ENCODE data around the gene GANC. TPM values are rescaled to one million over a fixed set of nuclear protein-coding genes. Genes with fewer than 3 reads are reported as not detected.

Gene GANC
- total and polyA plus RNA-seq, 2 experiments from 2014 or later = 7.4 to 12.6 TPM

- peaks cover 19% of the 10 kb centered on the region; the same call in 2 of the 3 replicates for H3K4me1 Mint-ChIP-seq
- H3K9me3 Mint-ChIP-seq = no peaks in the 10 kb centered on the region
- H3K4me3 Mint-ChIP-seq = no peak overlapping the region
- ATAC-seq = no peak
- no peak for DNase-seq (ENCODE audit: low spot score)
- Histone ChIP-seq H3K4me2 (no peak overlapping the region), H4K20me1 (replicated peaks; ENCODE audit: insufficient read depth) (peaks cover 5% of the 10 kb centered on the region; the same call in 1 of the 2 replicates), H3K79me2 (replicated peaks; ENCODE audit: insufficient read depth) (peaks cover 60% of the 10 kb centered on the region), H3K27ac (ENCODE audit: low read depth) (no peak overlapping the region), H3K4me3 (no peak overlapping the region), H3K27me3 (ENCODE audit: insufficient read depth) (no peaks in the 10 kb centered on the region), H2AFZ (no peak overlapping the region), H3K4me1 (ENCODE audit: insufficient read depth) (peaks cover 19% of the 10 kb centered on the region; the same call in 1 of the 2 replicates), H3K36me3 (ENCODE audit: insufficient read depth) (peaks cover 22% of the 10 kb centered on the region; the same call in 1 of the 2 replicates), H3F3A (replicated peaks; ENCODE audit: low read depth) (no peaks in the 10 kb centered on the region), H3K9me2 (ENCODE audit: insufficient read depth) (no peaks in the 10 kb centered on the region)
- H3K27me3 Mint-ChIP-seq (ENCODE audit: insufficient read depth, low read depth, poor library complexity) = peaks cover 2% of the 10 kb centered on the region
- H3K36me3 Mint-ChIP-seq (ENCODE audit: low read depth) = peaks cover 28% of the 10 kb centered on the region
- no peak overlapping the region for H3K27ac Mint-ChIP-seq
- TF ChIP-seq NANOG (IDR thresholded peaks at IDR 0.05; ENCODE audit: borderline replicate concordance) (no peak), ZNF462 (CRISPR knock-in tag; IDR thresholded peaks at IDR 0.05) (no peak), ETS1 (IDR thresholded peaks at IDR 0.05) (no peak), ZNF114 (CRISPR knock-in tag; IDR thresholded peaks at IDR 0.05) (no peak), ZNF331 (CRISPR knock-in tag; IDR thresholded peaks at IDR 0.05; ENCODE audit: low read depth) (no peak), CREB1 (CRISPR knock-in tag; IDR thresholded peaks at IDR 0.05; ENCODE audit: low read depth) (no peak), JUNB (IDR thresholded peaks at IDR 0.05; ENCODE audit: unreplicated experiment) (no peak), STAT1 (IDR thresholded peaks at IDR 0.05; ENCODE audit: unreplicated experiment) (no peak), CTCF (conservative IDR thresholded peaks at IDR 0.05; ENCODE audit: low read depth in 2 of 2) (no peak), POLR2AphosphoS5 (IDR thresholded peaks at IDR 0.05; ENCODE audit: low read depth) (no peak), REST (IDR thresholded peaks at IDR 0.05; ENCODE audit: unreplicated experiment) (no peak), EZH2phosphoT487 (IDR thresholded peaks at IDR 0.05; ENCODE audit: unreplicated experiment) (no peak), EZH2 (IDR thresholded peaks at IDR 0.05; ENCODE audit: low read depth, unreplicated experiment) (no peak)
Observed at GRCh38 chr15:42270551-42270950, 2.5 kb upstream of the GANC start.

Measured in GM23338 (cell line).